ENCODE data around the gene SLC12A7. TPM values are rescaled to one million over a fixed set of nuclear protein-coding genes. Genes with fewer than 3 reads are reported as not detected.

Gene SLC12A7
- total RNA-seq, 1 experiment from 2014 or later: 12.0 TPM

- Histone ChIP-seq H3K27ac (peak overlapping the region; percentile 80), H3K4me1 (peaks cover 24% of the 10 kb centered on the region), H3K36me3 (no peaks in the 10 kb centered on the region), H3K9me3 (replicated peaks) (no peaks in the 10 kb centered on the region), H3K27me3 (no peaks in the 10 kb centered on the region), H3K4me3 (peak overlapping the region; percentile 56)
- DNase-seq: no peak
Measured at GRCh38 chr5:1150866-1151265, 39.0 kb upstream of the SLC12A7 start.

GRCh38 chr5:1144638-1145396 is 33.0 kb upstream of the SLC12A7 start:
- Histone ChIP-seq H3K27me3 (no peaks in the 10 kb centered on the region), H3K4me1 (no peaks in the 10 kb centered on the region; the same call in 1 of the 2 replicates), H3K4me3 (no peak overlapping the region), H3K9me3 (replicated peaks) (no peaks in the 10 kb centered on the region), H3K36me3 (no peaks in the 10 kb centered on the region), H3K27ac (no peak overlapping the region)
- DNase-seq: no peak

- no peak for DNase-seq
- H3K4me1 ChIP-seq: no peaks in the 10 kb centered on the region; the same call in 1 of the 2 replicates
- no peak overlapping the region for H3K4me3 ChIP-seq
- no peak overlapping the region for H3K27ac ChIP-seq
- no peaks in the 10 kb centered on the region for H3K9me3 ChIP-seq (replicated peaks)
- H3K27me3 ChIP-seq: no peaks in the 10 kb centered on the region
- no peaks in the 10 kb centered on the region for H3K36me3 ChIP-seq
Measured at GRCh38 chr5:1144089-1144488, 32.2 kb upstream of the SLC12A7 start.

- no peak overlapping the region for H3K4me3 ChIP-seq
- H3K36me3 ChIP-seq: no peaks in the 10 kb centered on the region
- H3K27me3 ChIP-seq: no peaks in the 10 kb centered on the region
- H3K9me3 ChIP-seq (replicated peaks): no peaks in the 10 kb centered on the region
- no peak for DNase-seq
- no peak overlapping the region for H3K27ac ChIP-seq
- H3K4me1 ChIP-seq: no peaks in the 10 kb centered on the region; the same call in 1 of the 2 replicates
Measured at GRCh38 chr5:1143670-1143951, 31.7 kb upstream of the SLC12A7 start.

- no peaks in the 10 kb centered on the region; the same call in 1 of the 2 replicates for H3K4me1 ChIP-seq
- no peaks in the 10 kb centered on the region for H3K27me3 ChIP-seq
- H3K36me3 ChIP-seq: no peaks in the 10 kb centered on the region
- H3K27ac ChIP-seq: no peak overlapping the region
- H3K9me3 ChIP-seq (replicated peaks): no peaks in the 10 kb centered on the region
- DNase-seq: no peak
- no peak overlapping the region for H3K4me3 ChIP-seq
Measured at GRCh38 chr5:1142886-1143669, 31.2 kb upstream of the SLC12A7 start.

- Histone ChIP-seq H3K36me3 (no peaks in the 10 kb centered on the region), H3K27me3 (no peaks in the 10 kb centered on the region), H3K4me1 (no peaks in the 10 kb centered on the region; the same call in 1 of the 2 replicates), H3K4me3 (no peak overlapping the region), H3K9me3 (replicated peaks) (no peaks in the 10 kb centered on the region), H3K27ac (no peak overlapping the region)
- DNase-seq: no peak
Measured at GRCh38 chr5:1141834-1142233, 30.0 kb upstream of the SLC12A7 start.

GRCh38 chr5:1140818-1141189 is 28.9 kb upstream of the SLC12A7 start:
- no peak overlapping the region for H3K27ac ChIP-seq
- no peaks in the 10 kb centered on the region for H3K36me3 ChIP-seq
- no peak for DNase-seq
- peaks cover 3% of the 10 kb centered on the region; the same call in 1 of the 2 replicates for H3K4me1 ChIP-seq
- H3K9me3 ChIP-seq (replicated peaks): no peaks in the 10 kb centered on the region
- H3K27me3 ChIP-seq: no peaks in the 10 kb centered on the region
- H3K4me3 ChIP-seq: no peak overlapping the region

GRCh38 chr5:1140171-1140817 is 28.4 kb upstream of the SLC12A7 start:
- DNase-seq: peak; percentile 72 to 81
- Histone ChIP-seq H3K9me3 (replicated peaks) (no peaks in the 10 kb centered on the region), H3K27me3 (no peaks in the 10 kb centered on the region), H3K4me3 (no peak overlapping the region), H3K36me3 (no peaks in the 10 kb centered on the region), H3K4me1 (peaks cover 8% of the 10 kb centered on the region), H3K27ac (no peak overlapping the region)

GRCh38 chr5:1139331-1140170 is 27.7 kb upstream of the SLC12A7 start:
- Histone ChIP-seq H3K4me3 (no peak overlapping the region), H3K36me3 (no peaks in the 10 kb centered on the region), H3K27ac (no peak overlapping the region), H3K9me3 (replicated peaks) (no peaks in the 10 kb centered on the region), H3K27me3 (no peaks in the 10 kb centered on the region), H3K4me1 (peaks cover 9% of the 10 kb centered on the region)
- DNase-seq: no peak

GRCh38 chr5:1138445-1139245 is 26.8 kb upstream of the SLC12A7 start:
- Histone ChIP-seq H3K27ac (no peak overlapping the region), H3K4me1 (peaks cover 12% of the 10 kb centered on the region), H3K9me3 (replicated peaks) (no peaks in the 10 kb centered on the region), H3K27me3 (no peaks in the 10 kb centered on the region), H3K36me3 (no peaks in the 10 kb centered on the region), H3K4me3 (no peak overlapping the region)
- DNase-seq: no peak

- H3K27me3 ChIP-seq: no peaks in the 10 kb centered on the region
- no peak for DNase-seq
- no peaks in the 10 kb centered on the region for H3K36me3 ChIP-seq
- no peak overlapping the region for H3K4me3 ChIP-seq
- H3K27ac ChIP-seq: no peak overlapping the region
- H3K4me1 ChIP-seq: peaks cover 12% of the 10 kb centered on the region
- H3K9me3 ChIP-seq (replicated peaks): no peaks in the 10 kb centered on the region
Measured at GRCh38 chr5:1137567-1138444, 25.9 kb upstream of the SLC12A7 start.

- H3K27me3 ChIP-seq: no peaks in the 10 kb centered on the region
- no peak overlapping the region for H3K27ac ChIP-seq
- H3K9me3 ChIP-seq (replicated peaks): no peaks in the 10 kb centered on the region
- H3K4me3 ChIP-seq: no peak overlapping the region
- no peaks in the 10 kb centered on the region for H3K36me3 ChIP-seq
- no peak for DNase-seq
- peaks cover 12% of the 10 kb centered on the region for H3K4me1 ChIP-seq
Measured at GRCh38 chr5:1136814-1137213, 25.0 kb upstream of the SLC12A7 start.

Measured in SJCRH30 (cell line).